Raji (cell line): ENCODE measurements around the gene PLEKHM3.

Experiments
- POLR2A ChIP-seq: IDR thresholded peaks from 2 replicates; pipeline ENCODE4 v1.6.1; 2011; ENCODE audit warnings: low read depth, low read length, control low read depth; ENCODE audit not compliant: insufficient read depth

The PLEKHM3 gene

DNA sequence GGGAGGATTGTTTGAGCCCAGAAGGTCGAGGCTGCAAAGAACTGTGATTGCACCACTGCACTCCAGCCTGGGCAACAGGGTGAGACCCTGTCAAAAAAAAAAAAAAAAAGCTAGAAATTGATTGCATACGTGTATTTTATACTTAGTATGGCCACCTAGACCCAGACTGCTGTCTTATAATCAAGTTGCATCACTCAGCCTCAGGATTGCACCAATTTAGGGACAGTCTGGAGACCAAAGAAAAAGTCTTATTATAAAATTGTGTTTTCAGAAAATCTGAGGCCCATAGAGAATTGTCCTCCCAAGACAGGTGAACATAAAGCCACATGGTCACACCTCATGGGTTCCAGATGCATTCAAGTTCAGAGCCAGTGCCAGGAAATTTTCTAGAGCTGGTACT, 17.1 kb upstream of the PLEKHM3 start:
- no peak for TF ChIP-seq POLR2A

DNA sequence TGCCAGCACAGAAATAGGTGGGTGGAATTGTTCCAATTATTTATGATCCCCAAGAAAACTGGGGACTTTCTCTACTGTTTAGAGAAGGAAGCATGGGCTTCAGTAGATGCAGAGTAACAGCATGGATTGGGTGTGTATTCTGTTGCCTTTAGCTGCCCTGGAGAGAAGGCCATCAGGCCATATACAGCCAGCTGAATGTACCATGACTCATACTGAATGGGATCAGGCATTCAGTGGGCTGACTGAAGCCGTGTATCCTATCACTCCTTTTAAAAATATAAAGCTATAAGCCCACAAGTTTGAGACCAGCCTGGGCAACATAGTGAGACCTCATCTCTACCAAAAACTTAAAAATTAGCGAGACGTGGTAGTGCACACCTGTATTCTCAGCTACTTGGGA, 16.7 kb upstream of the PLEKHM3 start:
- no peak for TF ChIP-seq POLR2A

DNA sequence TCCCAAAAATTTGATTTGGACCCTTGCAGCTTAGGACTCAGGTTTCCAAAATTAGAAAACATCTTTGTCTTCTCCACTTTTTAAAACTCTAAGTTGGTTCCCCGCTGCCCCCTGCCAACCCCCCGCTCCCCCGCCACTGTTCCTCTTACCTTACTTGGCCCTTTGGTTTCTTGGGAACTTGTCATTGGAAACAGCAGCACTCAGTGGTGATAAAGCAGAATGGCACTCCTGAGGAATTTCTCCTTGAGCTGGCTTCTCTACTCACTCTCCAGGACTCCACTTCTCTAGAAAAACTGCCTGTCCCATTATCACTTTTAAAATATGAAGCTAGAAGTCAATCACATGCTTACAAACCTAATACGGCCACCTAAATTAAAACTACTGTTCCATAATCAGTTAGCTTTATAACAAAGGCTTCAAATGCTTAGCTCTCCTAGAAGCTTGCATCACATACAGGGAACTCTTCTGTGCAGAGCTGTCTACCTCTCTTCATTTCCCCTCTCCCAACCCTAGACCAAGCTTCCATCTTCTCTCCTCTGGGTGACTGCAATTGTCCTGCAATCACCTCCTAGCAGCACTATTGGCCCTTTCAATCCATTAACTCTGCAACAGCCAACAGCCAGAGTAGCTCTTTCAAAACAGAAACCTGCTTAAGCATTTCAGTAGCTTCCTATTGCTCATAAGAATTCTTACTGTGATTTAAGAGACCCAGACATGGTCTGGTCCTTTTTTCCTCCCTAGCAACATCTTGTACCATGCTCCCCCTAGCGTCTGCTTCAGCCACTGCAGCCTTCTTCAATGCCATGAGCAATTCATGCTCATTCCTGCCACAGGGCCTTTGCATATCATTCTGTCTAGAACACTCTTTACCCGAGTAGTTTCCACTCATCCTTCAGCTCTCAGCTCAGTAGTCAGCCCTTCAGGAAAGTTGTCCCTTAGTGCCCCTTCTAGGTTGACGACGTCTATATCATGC, 15.2 kb upstream of the PLEKHM3 start:
- no peak for TF ChIP-seq POLR2A

GRCh38 chr2:208039376-208040110, 14.2 kb upstream of the PLEKHM3 start:
- no peak for TF ChIP-seq POLR2A

GRCh38 chr2:208037564-208038487, 12.5 kb upstream of the PLEKHM3 start:
- TF ChIP-seq POLR2A = no peak

DNA sequence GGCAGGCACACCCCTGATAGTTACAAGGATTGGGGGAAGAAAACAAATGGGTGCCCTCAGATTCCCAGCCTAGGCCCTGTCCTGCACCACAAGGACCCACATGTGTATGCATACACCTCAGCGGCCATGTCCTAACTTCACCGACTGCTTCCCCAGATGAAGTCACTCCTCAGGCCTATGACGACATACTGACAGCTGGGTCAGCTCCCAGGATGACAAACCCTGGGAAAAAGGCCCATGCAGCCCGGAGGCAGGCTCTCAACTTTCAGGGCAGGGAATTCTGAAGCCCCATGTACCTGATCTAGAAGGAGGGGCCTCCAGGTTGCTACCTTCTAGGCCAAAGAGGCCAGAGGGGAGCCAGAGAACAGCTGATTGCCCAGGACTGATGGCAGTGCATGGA, 11.0 kb upstream of the PLEKHM3 start:
- no peak for TF ChIP-seq POLR2A

GRCh38 chr2:208034503-208035140, 9.3 kb upstream of the PLEKHM3 start:
- TF ChIP-seq POLR2A = no peak

GRCh38 chr2:208033701-208034502, 8.6 kb upstream of the PLEKHM3 start:
- no peak for TF ChIP-seq POLR2A

GRCh38 chr2:208031608-208032019, 6.3 kb upstream of the PLEKHM3 start:
- TF ChIP-seq POLR2A = no peak

DNA sequence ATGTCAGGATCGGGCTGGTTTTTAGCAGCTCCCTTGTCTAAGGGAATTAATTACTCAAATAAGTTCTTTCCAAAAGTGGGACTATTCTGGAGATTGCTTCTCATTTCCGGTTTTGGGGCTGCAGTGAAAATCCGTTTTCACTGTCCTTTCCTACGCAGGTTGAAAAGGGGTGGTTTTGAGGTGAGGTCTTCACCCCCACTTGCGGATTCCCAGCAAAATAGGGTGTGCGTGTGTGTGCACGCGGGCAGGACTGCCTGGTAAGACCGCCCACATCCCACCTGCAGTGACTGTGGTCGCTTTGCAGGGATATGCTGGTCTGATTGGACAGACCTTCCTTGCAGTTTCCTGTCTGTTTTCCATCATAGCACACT, 472 bp upstream of the PLEKHM3 start:
- TF ChIP-seq POLR2A = no peak

DNA sequence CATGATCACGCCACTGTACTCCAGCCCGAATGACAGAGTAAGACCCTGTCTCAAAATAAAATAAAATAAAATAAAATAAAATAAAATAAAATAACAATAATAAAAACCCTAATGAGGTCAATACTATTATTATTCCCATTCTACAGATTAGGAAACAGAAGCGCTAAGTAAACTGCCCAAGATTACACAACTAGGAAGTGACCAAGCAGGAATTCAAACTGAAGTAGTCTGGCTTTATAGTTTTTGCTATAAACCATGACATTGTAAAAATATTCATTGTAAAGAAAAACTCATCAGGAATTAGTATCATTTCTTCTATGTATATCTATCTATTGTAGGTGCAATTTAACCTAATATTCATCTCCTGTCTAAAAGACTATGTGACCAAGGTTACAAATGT, 1.2 kb downstream of the PLEKHM3 start:
- TF ChIP-seq POLR2A = no peak

GRCh38 chr2:208020253-208020652, 5.1 kb downstream of the PLEKHM3 start:
- TF ChIP-seq POLR2A = no peak

DNA sequence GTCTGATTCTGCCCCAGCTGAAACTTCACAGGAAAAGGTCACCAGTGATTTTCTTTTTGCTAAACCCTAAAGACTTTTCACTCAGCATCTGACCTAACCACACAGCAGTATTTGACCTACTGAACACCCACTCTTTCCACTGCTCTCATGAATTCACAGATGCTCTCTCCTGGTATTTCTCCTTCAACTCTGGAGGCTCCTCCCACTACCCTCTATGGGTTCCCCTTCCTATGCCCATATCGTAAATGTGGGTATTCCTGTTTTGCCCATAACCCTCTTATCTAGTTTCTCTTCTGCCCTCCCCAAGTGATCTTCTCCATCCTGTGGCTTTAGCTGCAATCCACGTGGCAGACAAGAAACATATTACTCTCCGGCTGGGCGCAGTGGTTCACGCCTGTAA, 7.6 kb downstream of the PLEKHM3 start:
- no peak for TF ChIP-seq POLR2A

- no peak for TF ChIP-seq POLR2A
Measured at GRCh38 chr2:208015475-208015874, 9.9 kb downstream of the PLEKHM3 start.
